LoVo (cell line): Measurements from ENCODE around the gene DACH1.

Experiments used
- DNase-seq: peaks from one replicate; pipeline ENCODE4 v3.0.0-alpha.2; 2016; ENCODE audit warnings: low spot score

DACH1 gene

GRCh38 chr13:71702253-71702652 lies 164.8 kb downstream of the DACH1 start:
- DNase-seq = no peak

- no peak for DNase-seq
These were observed 165.3 kb downstream of the DACH1 start for GRCh38 chr13:71701741-71702140.

GRCh38 chr13:71699342-71699741 lies 167.7 kb downstream of the DACH1 start:
- no peak for DNase-seq

- DNase-seq = no peak
These were observed 171.3 kb downstream of the DACH1 start for GRCh38 chr13:71695662-71696061.

GRCh38 chr13:71685072-71685471 lies 181.9 kb downstream of the DACH1 start:
- DNase-seq = no peak

GRCh38 chr13:71681901-71682613 lies 184.9 kb downstream of the DACH1 start:
- DNase-seq = no peak

GRCh38 chr13:71677124-71677523 lies 189.9 kb downstream of the DACH1 start:
- DNase-seq = no peak

- DNase-seq = no peak
These were observed 194.5 kb downstream of the DACH1 start for GRCh38 chr13:71672512-71672911.

GRCh38 chr13:71663431-71663830 lies 203.6 kb downstream of the DACH1 start:
- no peak for DNase-seq

- no peak for DNase-seq
These were observed 205.1 kb downstream of the DACH1 start for GRCh38 chr13:71661921-71662320.

GRCh38 chr13:71659404-71659803 lies 207.6 kb downstream of the DACH1 start:
- DNase-seq = no peak

GRCh38 chr13:71645467-71645866 lies 221.5 kb downstream of the DACH1 start:
- DNase-seq = no peak

GRCh38 chr13:71644579-71644978 lies 222.4 kb downstream of the DACH1 start:
- no peak for DNase-seq

GRCh38 chr13:71643448-71643860 lies 223.6 kb downstream of the DACH1 start:
- DNase-seq = no peak

- no peak for DNase-seq
These were observed 228.3 kb downstream of the DACH1 start for GRCh38 chr13:71638751-71639150.

- DNase-seq = no peak
These were observed 232.2 kb downstream of the DACH1 start for GRCh38 chr13:71634602-71635443.

- no peak for DNase-seq
These were observed 232.8 kb downstream of the DACH1 start for GRCh38 chr13:71634182-71634581.

- no peak for DNase-seq
These were observed 234.3 kb downstream of the DACH1 start for GRCh38 chr13:71632721-71633120.

GRCh38 chr13:71632206-71632605 lies 234.8 kb downstream of the DACH1 start:
- DNase-seq = no peak

- DNase-seq = no peak
These were observed 237.8 kb downstream of the DACH1 start for GRCh38 chr13:71629167-71629566.

GRCh38 chr13:71626421-71627117 lies 240.4 kb downstream of the DACH1 start:
- DNase-seq = no peak

- no peak for DNase-seq
These were observed 241.3 kb downstream of the DACH1 start for GRCh38 chr13:71625694-71626093.
